Testis (tissue), 3 donors: Measurements from ENCODE around the gene NAT14. TPM values are rescaled to one million over a fixed set of nuclear protein-coding genes. Genes with fewer than 3 reads are reported as not detected.

ENCODE experiments used
- DNase-seq: peaks from one replicate; pipeline ENCODE4 v3.0.0-alpha.2; 2019
- H3K27ac ChIP-seq, 2 donors: fragments of 200-600 bp; sonication (generic); one replicate each; pipeline ENCODE4 v1.5.1; 2019
- H3K27me3 ChIP-seq: fragments of 200-600 bp; sonication (generic); one replicate; pipeline ENCODE4 v1.5.1; 2019
- H3K36me3 ChIP-seq: fragments of 200-600 bp; sonication (generic); one replicate; pipeline ENCODE4 v1.5.1; 2017; ENCODE audit warnings: low read depth; ENCODE audit errors: missing control alignments
- H3K4me1 ChIP-seq: fragments of 200-600 bp; sonication (generic); one replicate; pipeline ENCODE4 v1.5.1; 2019
- H3K4me3 ChIP-seq, 2 donors: fragments of 200-600 bp; sonication (generic); one replicate each; pipeline ENCODE4 v1.5.1; 2017 to 2019
- H3K9me3 ChIP-seq: fragments of 200-600 bp; sonication (generic); one replicate; pipeline ENCODE4 v1.5.1; 2017
- POLR2A ChIP-seq: fragments of 450-650 bp; IDR thresholded peaks from one replicate; pipeline ENCODE4 v1.6.1; 2017; ENCODE audit warnings: antibody characterized with exemption, mild to moderate bottlenecking, moderate library complexity
- WGBS, 2 donors: methylation state at CpG; one replicate each; pipeline ENCODE4 v1.1.5; 2018; 5-methylcytosine and 5-hydroxymethylcytosine counted together
- intact Hi-C: fragments of 100-400 bp; cut with DNase I; formaldehyde crosslinking; loops from one replicate; pipeline ENCODE4 v1.15.1; 2023; ENCODE audit warnings: low total_unique reads
- polyA plus RNA-seq: library from polyadenylated mRNA; stranded (reverse); fragments of 350-450 nt; fragmentation: Illumina TruSeq; extraction: RNeasy Lipid Tissue Mini Kit (QIAGEN cat#74804); gene quantifications from one replicate; pipeline ENCODE4 v1.2.3, GENCODE V29; 2014; ENCODE audit warnings: low read depth, low replicate concordance; ENCODE audit not compliant: insufficient read depth
- total RNA-seq, 2 donors: library from RNA; depleted of rRNA; stranded (reverse); fragments of >200 nt; gene quantifications; one replicate each; pipeline ENCODE4 v1.2.3, GENCODE V29; 2016
- TF ChIP-seq, protein P1 (sequence below), 3 experiments: fragments of 450-650 bp in 2 of 3; fragments of 200-600 bp in 1 of 3; sonication (generic) in 1 of 3; IDR thresholded peaks; one replicate each; pipeline ENCODE4 v1.5.1; 2016 to 2019; ENCODE audit warnings: antibody characterized with exemption in 3 of 3, mild to moderate bottlenecking in 2 of 3, moderate library complexity in 1 of 3

Gene NAT14
- total and polyA plus RNA-seq, 3 donors from 2014 or later: 12.0 to 17.3 (median 16.0) TPM

DNA sequence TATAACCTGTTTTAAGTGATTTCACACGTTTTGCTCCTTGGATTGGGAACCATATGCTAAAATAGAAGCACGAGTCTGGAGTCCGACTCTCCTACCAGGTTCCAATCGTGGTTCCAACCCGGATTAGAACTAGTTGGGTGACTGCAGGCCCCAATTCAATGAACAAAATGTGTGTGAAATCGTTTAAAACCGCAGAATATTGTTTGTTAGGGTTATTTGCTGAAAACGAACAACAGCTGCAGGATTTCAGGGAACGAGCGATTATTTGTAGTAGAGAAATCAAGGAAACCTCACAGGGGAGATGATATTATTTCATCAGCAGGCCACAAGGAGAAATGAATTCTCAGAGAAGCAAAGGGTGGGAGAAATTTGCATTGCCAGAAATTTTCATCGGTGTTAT is 20.0 kb downstream of the NAT14 start:
- intact Hi-C loops: no loop called here
- Histone ChIP-seq H3K4me3 (no peak overlapping the region), H3K27me3 (no peaks in the 10 kb centered on the region), H3K4me1 (no peaks in the 10 kb centered on the region), H3K27ac (no peak overlapping the region), H3K36me3 (no peaks in the 10 kb centered on the region), H3K9me3 (no peaks in the 10 kb centered on the region)
- 68 to 75% methylated on average over 11 of the region's 11 CpGs for WGBS, 2 donors
- no peak for TF ChIP-seq POLR2A
- TF ChIP-seq, protein P1, sequence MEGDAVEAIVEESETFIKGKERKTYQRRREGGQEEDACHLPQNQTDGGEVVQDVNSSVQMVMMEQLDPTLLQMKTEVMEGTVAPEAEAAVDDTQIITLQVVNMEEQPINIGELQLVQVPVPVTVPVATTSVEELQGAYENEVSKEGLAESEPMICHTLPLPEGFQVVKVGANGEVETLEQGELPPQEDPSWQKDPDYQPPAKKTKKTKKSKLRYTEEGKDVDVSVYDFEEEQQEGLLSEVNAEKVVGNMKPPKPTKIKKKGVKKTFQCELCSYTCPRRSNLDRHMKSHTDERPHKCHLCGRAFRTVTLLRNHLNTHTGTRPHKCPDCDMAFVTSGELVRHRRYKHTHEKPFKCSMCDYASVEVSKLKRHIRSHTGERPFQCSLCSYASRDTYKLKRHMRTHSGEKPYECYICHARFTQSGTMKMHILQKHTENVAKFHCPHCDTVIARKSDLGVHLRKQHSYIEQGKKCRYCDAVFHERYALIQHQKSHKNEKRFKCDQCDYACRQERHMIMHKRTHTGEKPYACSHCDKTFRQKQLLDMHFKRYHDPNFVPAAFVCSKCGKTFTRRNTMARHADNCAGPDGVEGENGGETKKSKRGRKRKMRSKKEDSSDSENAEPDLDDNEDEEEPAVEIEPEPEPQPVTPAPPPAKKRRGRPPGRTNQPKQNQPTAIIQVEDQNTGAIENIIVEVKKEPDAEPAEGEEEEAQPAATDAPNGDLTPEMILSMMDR (IDR thresholded peaks at IDR 0.05): no peak
- DNase-seq: no peak

DNA sequence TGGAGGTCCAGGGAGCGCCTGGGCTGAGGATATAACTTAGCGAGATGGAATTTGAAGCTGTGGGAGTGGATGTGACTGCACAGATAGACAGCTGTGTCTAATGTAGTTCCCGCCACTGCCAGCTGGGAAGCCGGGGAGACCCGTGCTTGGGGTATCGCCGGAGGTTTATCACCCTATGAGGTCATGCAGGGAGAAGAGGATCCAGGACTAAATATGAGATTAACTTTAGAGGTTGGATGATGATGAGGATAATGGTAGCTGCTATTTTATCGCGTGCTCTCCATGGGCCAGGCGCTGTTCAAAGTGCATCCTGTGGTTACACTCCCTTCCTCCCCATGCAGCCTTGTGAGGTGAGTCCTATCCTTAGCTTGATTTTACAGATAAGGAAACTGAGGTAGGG is 23.1 kb downstream of the NAT14 start:
- 72 to 81% methylated on average over 10 of the region's 10 CpGs for WGBS, 2 donors
- Histone ChIP-seq H3K4me3 (no peak overlapping the region), H3K4me1 (no peaks in the 10 kb centered on the region), H3K27ac (no peak overlapping the region), H3K36me3 (no peaks in the 10 kb centered on the region), H3K27me3 (no peaks in the 10 kb centered on the region), H3K9me3 (no peaks in the 10 kb centered on the region)
- no peak for DNase-seq
- intact Hi-C loops: no loop called here
- TF ChIP-seq POLR2A: no peak
- TF ChIP-seq, protein P1 (IDR thresholded peaks at IDR 0.05): no peak

DNA sequence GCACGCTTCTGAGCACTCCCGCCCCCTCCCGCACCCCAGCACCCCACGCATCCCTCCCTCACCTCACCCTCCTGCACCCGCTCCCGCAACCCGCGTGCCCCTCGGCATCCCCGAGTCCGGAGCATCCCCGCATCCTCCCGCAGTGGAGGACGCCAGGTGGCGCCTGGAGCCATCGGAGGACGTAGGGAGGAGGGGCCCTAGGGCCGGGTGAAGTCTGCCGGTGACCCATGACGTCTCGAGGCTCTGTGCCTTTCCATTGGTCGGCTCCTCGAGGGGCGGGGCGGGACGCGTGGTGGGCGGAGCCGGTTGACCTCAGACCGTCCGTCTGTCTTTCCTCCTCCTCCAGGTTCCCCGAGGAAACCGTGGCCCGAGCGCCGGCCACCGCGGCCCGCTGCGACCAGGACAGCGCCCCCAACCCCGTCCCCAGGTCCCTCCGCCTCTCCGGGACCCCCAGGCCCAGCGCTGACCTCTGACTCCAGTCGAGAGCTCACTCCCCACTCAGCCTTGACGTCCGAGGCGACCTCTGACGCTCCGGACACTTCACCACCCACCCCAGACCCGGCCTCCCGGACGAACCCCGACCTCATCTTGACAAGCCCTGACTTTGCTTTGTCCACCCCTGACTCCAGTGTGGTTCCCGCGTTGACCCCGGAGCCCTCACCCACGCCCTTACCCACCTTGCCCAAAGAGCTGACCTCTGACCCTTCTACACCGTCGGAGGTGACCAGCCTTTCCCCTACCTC is 32.1 kb downstream of the NAT14 start:
- no peaks in the 10 kb centered on the region for H3K36me3 ChIP-seq
- TF ChIP-seq, protein P1 (IDR thresholded peaks at IDR 0.05): peak; percentile 75 to 96 (median 87)
- TF ChIP-seq POLR2A: no peak
- intact Hi-C loops: loop anchor here (10.0 kb wide), 1 partner anchor 88 kb away; the partner anchor contains the start of genes ZNF524 and ZNF865
- H3K4me3 ChIP-seq: peak overlapping the region; percentile 44 to 65
- 8 to 11% methylated on average over 24 to 59 of the region's 61 CpGs for WGBS, 2 donors
- H3K4me1 ChIP-seq: peaks cover 11% of the 10 kb centered on the region
- H3K9me3 ChIP-seq: no peaks in the 10 kb centered on the region
- H3K27me3 ChIP-seq: no peaks in the 10 kb centered on the region
- peak overlapping the region; percentile 84 to 91 for H3K27ac ChIP-seq
- DNase-seq: peak; percentile 97

DNA sequence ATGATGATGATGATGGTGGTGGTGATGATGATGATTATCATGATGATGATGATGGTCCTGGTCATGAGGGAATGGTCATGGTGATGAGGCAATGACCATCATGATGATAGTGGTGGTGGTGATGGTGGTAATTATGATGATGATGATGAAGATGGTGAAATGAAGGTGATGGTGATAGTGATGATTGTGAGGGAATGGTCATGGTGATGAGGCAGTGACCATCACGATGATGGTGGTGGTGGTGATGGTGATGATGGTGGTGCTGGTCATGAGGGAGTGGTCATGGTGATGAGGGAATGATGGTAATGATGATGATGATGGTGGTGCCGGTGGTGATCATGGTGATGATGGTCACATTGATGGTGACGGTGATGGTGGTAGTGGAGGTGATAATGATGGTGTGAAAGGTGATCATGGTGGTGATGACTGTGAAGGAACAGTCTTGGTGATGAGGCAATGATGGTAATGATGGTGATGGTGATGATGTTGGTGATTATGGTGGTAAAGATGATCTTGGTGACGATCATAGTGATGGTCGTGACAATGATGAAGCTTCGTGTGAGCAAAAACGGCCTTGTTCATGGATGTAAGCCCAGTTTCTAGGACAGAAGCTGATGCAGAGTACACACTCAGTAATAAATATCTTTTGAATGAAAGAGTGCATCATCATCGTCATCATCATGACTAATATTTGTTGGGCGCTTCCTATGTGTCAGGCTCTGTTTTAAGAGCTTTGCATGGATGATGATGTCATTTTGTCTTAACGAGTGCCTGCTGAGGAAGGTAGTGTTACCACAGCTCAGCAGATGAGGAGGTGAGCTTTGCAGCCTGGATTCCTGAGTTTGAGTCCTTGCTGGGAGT is 34.7 kb downstream of the NAT14 start:
- no peaks in the 10 kb centered on the region for H3K9me3 ChIP-seq
- H3K36me3 ChIP-seq: no peaks in the 10 kb centered on the region
- intact Hi-C loops: loop anchor here (10.0 kb wide), 1 partner anchor 85 kb away; the partner anchor contains the start of genes ZNF524 and ZNF865
- H3K27me3 ChIP-seq: no peaks in the 10 kb centered on the region
- no peak overlapping the region for H3K27ac ChIP-seq
- H3K4me3 ChIP-seq: no peak overlapping the region
- WGBS, 2 donors: 89 to 91% methylated on average over 10 of the region's 10 CpGs
- TF ChIP-seq, protein P1 (IDR thresholded peaks at IDR 0.05): no peak
- TF ChIP-seq POLR2A: no peak
- DNase-seq: no peak
- H3K4me1 ChIP-seq: peaks cover 11% of the 10 kb centered on the region
